ENCODE data around the gene CMIP. TPM values are rescaled to one million over a fixed set of nuclear protein-coding genes. Genes with fewer than 3 reads are reported as not detected.

The CMIP gene
- total RNA-seq, 6 experiments from 2014 or later = 12.2 to 23.0 (median 16.5) TPM

GRCh38 chr16:81639931-81640680 is 195.5 kb downstream of the CMIP start:
- no peaks in the 10 kb centered on the region for H3K36me3 ChIP-seq
- H3K4me3 ChIP-seq = no peak overlapping the region
- DNase-seq = no peak
- no peaks in the 10 kb centered on the region for H3K9me3 ChIP-seq
- intact Hi-C loops (cut with DNase I) = no loop called here
- TF ChIP-seq POLR2A (IDR thresholded peaks at IDR 0.05) = no peak
- no peak for TF ChIP-seq CTCF (IDR thresholded peaks at IDR 0.05)
- 88% methylated on average over 6 of the region's 16 CpGs for WGBS (ENCODE audit: insufficient coverage, low coverage, low lambda C conversion rate, missing lambda C conversion rate)
- peaks cover 0 to 26% (median 10%) of the 10 kb centered on the region in 4 donors for H3K4me1 ChIP-seq
- no peak overlapping the region for H3K27ac ChIP-seq
- no peaks in the 10 kb centered on the region for H3K27me3 ChIP-seq
- no peak for ATAC-seq

GRCh38 chr16:81640681-81641070 is 196.1 kb downstream of the CMIP start:
- H3K36me3 ChIP-seq = no peaks in the 10 kb centered on the region
- TF ChIP-seq POLR2A (IDR thresholded peaks at IDR 0.05) (no peak), CTCF (IDR thresholded peaks at IDR 0.05) (no peak)
- no CpG with 5 or more reads among the region's 7 CpGs for WGBS (ENCODE audit: insufficient coverage, low coverage, low lambda C conversion rate, missing lambda C conversion rate)
- H3K27ac ChIP-seq = no peak overlapping the region
- ATAC-seq = no peak
- H3K4me3 ChIP-seq = no peak overlapping the region
- H3K9me3 ChIP-seq = no peaks in the 10 kb centered on the region
- no peaks in the 10 kb centered on the region for H3K27me3 ChIP-seq
- H3K4me1 ChIP-seq = peaks cover 0 to 20% (median 8%) of the 10 kb centered on the region in 4 donors
- DNase-seq = no peak
- intact Hi-C loops (cut with DNase I) = no loop called here

- intact Hi-C loops (cut with DNase I) = no loop called here
- Histone ChIP-seq H3K4me1 (peaks cover 0 to 16% (median 7%) of the 10 kb centered on the region in 4 donors), H3K27me3 (no peaks in the 10 kb centered on the region), H3K9me3 (no peaks in the 10 kb centered on the region), H3K4me3 (no peak overlapping the region), H3K36me3 (no peaks in the 10 kb centered on the region), H3K27ac (no peak overlapping the region)
- 80% methylated on average over 2 of the region's 18 CpGs for WGBS (ENCODE audit: insufficient coverage, low coverage, low lambda C conversion rate, missing lambda C conversion rate)
- no peak for DNase-seq
- TF ChIP-seq CTCF (IDR thresholded peaks at IDR 0.05) (no peak), POLR2A (IDR thresholded peaks at IDR 0.05) (no peak)
- ATAC-seq = peak in 2 of 4 donors; percentile 32 to 52
Observed at GRCh38 chr16:81641395-81642106, 196.9 kb downstream of the CMIP start.

- no peaks in the 10 kb centered on the region for H3K36me3 ChIP-seq
- TF ChIP-seq POLR2A (IDR thresholded peaks at IDR 0.05) = no peak
- no peak for TF ChIP-seq CTCF (IDR thresholded peaks at IDR 0.05)
- ATAC-seq (no peak), DNase-seq (no peak)
- 100% methylated on average over 4 of the region's 4 CpGs for WGBS (ENCODE audit: insufficient coverage, low coverage, low lambda C conversion rate, missing lambda C conversion rate)
- peaks cover 0 to 11% (median 5%) of the 10 kb centered on the region in 4 donors for H3K4me1 ChIP-seq
- intact Hi-C loops (cut with DNase I) = no loop called here
- H3K9me3 ChIP-seq = no peaks in the 10 kb centered on the region
- no peak overlapping the region for H3K4me3 ChIP-seq
- H3K27ac ChIP-seq = no peak overlapping the region
- H3K27me3 ChIP-seq = no peaks in the 10 kb centered on the region
Observed at GRCh38 chr16:81642107-81642436, 197.5 kb downstream of the CMIP start.

Measured in right lobe of liver (tissue), 6 donors.